H9 (cell line): Measurements from ENCODE around the gene ACTL7B. TPM values are rescaled to one million over a fixed set of nuclear protein-coding genes. Genes with fewer than 3 reads are reported as not detected.

Experiments used
- DNase-seq: peaks from one replicate; pipeline ENCODE4 v3.0.0-alpha.2; 2017
- H2AFZ ChIP-seq: one replicate; pipeline ENCODE4 v1.6.1; 2013; ENCODE audit warnings: mild to moderate bottlenecking, low read length, control low read depth, moderate library complexity
- H2AK5ac ChIP-seq: 2 replicates; pipeline ENCODE4 v1.6.1; 2013; ENCODE audit warnings: low read length, control low read depth, mixed read lengths; ENCODE audit not compliant: insufficient read length
- H2BK120ac ChIP-seq: one replicate; pipeline ENCODE4 v1.6.1; 2013; ENCODE audit warnings: low read depth, mild to moderate bottlenecking, low read length, control low read depth, inconsistent platforms; ENCODE audit not compliant: poor library complexity, severe bottlenecking
- H2BK12ac ChIP-seq: 2 replicates; pipeline ENCODE4 v1.6.1; 2013; ENCODE audit warnings: low read length, control low read depth, mixed read lengths, low read depth; ENCODE audit not compliant: insufficient read length
- H2BK15ac ChIP-seq: 2 replicates; pipeline ENCODE4 v1.6.1; 2013; ENCODE audit warnings: low read depth, low read length, control low read depth
- H2BK20ac ChIP-seq: one replicate; pipeline ENCODE4 v1.6.1; 2013; ENCODE audit warnings: low read depth, mild to moderate bottlenecking, low read length, control low read depth, inconsistent platforms; ENCODE audit not compliant: poor library complexity, severe bottlenecking
- H2BK5ac ChIP-seq: 2 replicates; pipeline ENCODE4 v1.6.1; 2013; ENCODE audit warnings: low read length, control low read depth, mixed read lengths; ENCODE audit not compliant: insufficient read length
- H3K14ac ChIP-seq: 2 replicates; pipeline ENCODE4 v1.6.1; 2013; ENCODE audit warnings: low read length, control low read depth; ENCODE audit not compliant: insufficient read depth
- H3K18ac ChIP-seq: 2 replicates; pipeline ENCODE4 v1.6.1; 2013; ENCODE audit warnings: low read depth, mild to moderate bottlenecking, mixed read lengths, low read length, control low read depth; ENCODE audit not compliant: insufficient read length
- H3K23ac ChIP-seq: 2 replicates; pipeline ENCODE4 v1.6.1; 2013; ENCODE audit warnings: low read length, control low read depth, mixed read lengths, low read depth; ENCODE audit not compliant: insufficient read length
- H3K23me2 ChIP-seq: 2 replicates; pipeline ENCODE4 v1.6.1; 2013; ENCODE audit warnings: low read depth, mild to moderate bottlenecking, mixed read lengths, low read length, control low read depth; ENCODE audit not compliant: insufficient read length, poor library complexity, severe bottlenecking
- H3K27ac ChIP-seq: 2 replicates; pipeline ENCODE4 v1.5.1; 2013; ENCODE audit warnings: low read length, control low read depth, mixed read lengths, low read depth; ENCODE audit not compliant: insufficient read length
- H3K27me3 ChIP-seq: 2 replicates; pipeline ENCODE4 v1.6.1; 2013; ENCODE audit warnings: low read length, control low read depth, inconsistent platforms; ENCODE audit not compliant: insufficient read depth
- H3K4ac ChIP-seq: 2 replicates; pipeline ENCODE4 v1.6.1; 2013; ENCODE audit warnings: low read depth, mild to moderate bottlenecking, control low read depth, inconsistent platforms, low read length, moderate library complexity
- H3K4me1 ChIP-seq: 2 replicates; pipeline ENCODE4 v1.6.1; 2013; ENCODE audit warnings: low read length, control low read depth, inconsistent platforms; ENCODE audit not compliant: insufficient read depth
- H3K4me2 ChIP-seq: 2 replicates; pipeline ENCODE4 v1.6.1; 2013; ENCODE audit warnings: low read length, control low read depth, mixed read lengths; ENCODE audit not compliant: insufficient read length, insufficient read depth
- H3K56ac ChIP-seq: 2 replicates; pipeline ENCODE4 v1.6.1; 2013; ENCODE audit warnings: low read depth, mild to moderate bottlenecking, mixed read lengths, low read length, control low read depth; ENCODE audit not compliant: insufficient read length
- H3K79me1 ChIP-seq: 2 replicates; pipeline ENCODE4 v1.6.1; 2013; ENCODE audit warnings: low read depth, mild to moderate bottlenecking, moderate library complexity, low read length, control low read depth, inconsistent platforms; ENCODE audit not compliant: insufficient read depth, poor library complexity, severe bottlenecking
- H3K79me2 ChIP-seq: 2 replicates; pipeline ENCODE4 v1.6.1; 2013; ENCODE audit warnings: low read length, control low read depth, inconsistent platforms; ENCODE audit not compliant: insufficient read depth
- H3K9ac ChIP-seq: 2 replicates; pipeline ENCODE4 v1.6.1; 2013; ENCODE audit warnings: low read length, control low read depth, mixed read lengths; ENCODE audit not compliant: insufficient read length; ENCODE audit errors: extremely low read depth
- H3K9me3 ChIP-seq: one replicate; pipeline ENCODE4 v1.6.1; 2013; ENCODE audit warnings: low read depth, low read length, inconsistent platforms; ENCODE audit not compliant: control insufficient read depth
- H3T11ph ChIP-seq: one replicate; pipeline ENCODE4 v1.6.1; 2013; ENCODE audit warnings: mild to moderate bottlenecking, low read length, control low read depth, inconsistent platforms
- H4K20me1 ChIP-seq: one replicate; pipeline ENCODE4 v1.6.1; 2013; ENCODE audit not compliant: control insufficient read depth, insufficient read length, insufficient read depth
- H4K5ac ChIP-seq: 2 replicates; pipeline ENCODE4 v1.6.1; 2013; ENCODE audit warnings: low read depth, mild to moderate bottlenecking, mixed read lengths, low read length, control low read depth; ENCODE audit not compliant: insufficient read length
- H4K8ac ChIP-seq: replicated peaks from 2 replicates; pipeline ENCODE4 v1.6.1; 2013; ENCODE audit warnings: low read length, control low read depth, mixed read lengths, low read depth; ENCODE audit not compliant: insufficient read length
- H4K91ac ChIP-seq: 2 replicates; pipeline ENCODE4 v1.6.1; 2013; ENCODE audit warnings: low read depth, mild to moderate bottlenecking, moderate library complexity, mixed read lengths, low read length, control low read depth; ENCODE audit not compliant: insufficient read length
- H3K27ac Mint-ChIP-seq, 3 experiments: 2 replicates in 2 of 3; 3 replicates in 1 of 3; pipeline ENCODE4 v1.8.0; 2020 to 2021; ENCODE audit warnings: mixed read lengths in 3 of 3, mild to moderate bottlenecking in 1 of 3, moderate library complexity in 1 of 3
- H3K27me3 Mint-ChIP-seq: 2 replicates; pipeline ENCODE4 v1.8.0; 2021; ENCODE audit warnings: low read depth, mild to moderate bottlenecking, moderate library complexity, mixed read lengths
- H3K36me3 Mint-ChIP-seq, 3 experiments: 2 replicates in 2 of 3; 3 replicates in 1 of 3; pipeline ENCODE4 v1.8.0; 2020 to 2021; ENCODE audit warnings: low read depth in 3 of 3, mixed read lengths in 3 of 3; ENCODE audit not compliant: insufficient read depth in 1 of 3
- H3K4me1 Mint-ChIP-seq, 2 experiments: 2 replicates each; pipeline ENCODE4 v1.8.0; 2020; ENCODE audit warnings: mixed read lengths in 2 of 2
- H3K4me3 Mint-ChIP-seq, 2 experiments: 2 replicates in 1 of 2; 3 replicates in 1 of 2; pipeline ENCODE4 v1.8.0; 2020 to 2021; ENCODE audit warnings: mild to moderate bottlenecking in 2 of 2, mixed read lengths in 2 of 2, moderate library complexity in 1 of 2
- H3K9me3 Mint-ChIP-seq, 2 experiments: 2 replicates in 1 of 2; 3 replicates in 1 of 2; pipeline ENCODE4 v1.8.0; 2020; ENCODE audit warnings: mild to moderate bottlenecking in 2 of 2, mixed read lengths in 2 of 2, moderate library complexity in 1 of 2
- WGBS: extraction: QIAGEN DNeasy Blood & Tissue Kit; methylation state at CpG from one replicate; pipeline ENCODE4 v1.1.7; 2013; ENCODE audit warnings: missing lambda C conversion rate, low lambda C conversion rate, mixed read lengths; ENCODE audit not compliant: insufficient read length; ENCODE audit errors: extremely low coverage; 5-methylcytosine and 5-hydroxymethylcytosine counted together
- total RNA-seq: library from RNA; stranded (reverse); gene quantifications from 2 replicates; pipeline ENCODE4 v1.2.1, GENCODE V29; 2021
- TF ChIP-seq, protein P1 (sequence below): fragments of 200-600 bp; sonication (generic); conservative IDR thresholded peaks from 3 replicates; pipeline ENCODE4 v1.8.0; 2021; ENCODE audit warnings: antibody characterized with exemption, mild to moderate bottlenecking

The ACTL7B gene
- total RNA-seq, 1 experiment from 2014 or later: 0.09 TPM

DNA sequence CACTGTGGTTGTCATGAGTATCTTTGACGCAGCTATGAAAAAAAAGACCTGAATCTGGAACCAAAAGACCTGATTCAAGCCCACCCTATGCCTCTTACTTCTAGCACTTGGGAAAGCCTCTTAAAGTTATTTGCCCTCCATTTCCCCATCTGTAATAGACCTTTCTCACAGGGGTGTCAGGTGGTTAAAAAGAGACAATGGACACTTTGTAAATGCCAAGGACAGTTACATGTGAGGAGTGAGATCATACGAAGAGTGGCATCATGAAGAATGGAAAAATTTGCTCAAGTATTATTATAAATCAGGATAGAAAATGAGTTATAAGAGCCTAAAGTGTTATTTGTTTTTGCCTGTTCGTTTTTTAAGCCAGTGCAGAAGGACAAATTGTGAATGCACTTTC is 46.5 kb downstream of the ACTL7B start:
- Histone ChIP-seq H3K14ac (no peak overlapping the region), H2AFZ (no peak overlapping the region), H3K79me1 (no peaks in the 10 kb centered on the region), H3K23ac (no peak overlapping the region), H2AK5ac (no peak overlapping the region), H3K27ac (no peak overlapping the region), H3K9ac (no peak overlapping the region), H2BK15ac (no peak overlapping the region), H2BK5ac (no peak overlapping the region), H2BK120ac (no peak overlapping the region), H3K18ac (no peak overlapping the region), H3T11ph (no peak overlapping the region), H2BK12ac (no peak overlapping the region), H2BK20ac (no peak overlapping the region), H4K91ac (no peak overlapping the region), H3K23me2 (no peaks in the 10 kb centered on the region), H4K8ac (no peak overlapping the region), H4K5ac (no peak overlapping the region), H3K56ac (no peak overlapping the region), H3K79me2 (no peaks in the 10 kb centered on the region), H3K4me1 (no peaks in the 10 kb centered on the region), H3K27me3 (no peaks in the 10 kb centered on the region), H3K9me3 (no peaks in the 10 kb centered on the region), H3K4me2 (no peak overlapping the region), H4K20me1 (no peaks in the 10 kb centered on the region), H3K4ac (no peak overlapping the region)
- no peaks in the 10 kb centered on the region for H3K27me3 Mint-ChIP-seq
- no peak overlapping the region for H3K4me3 Mint-ChIP-seq
- H3K27ac Mint-ChIP-seq: no peak overlapping the region
- no peaks in the 10 kb centered on the region; a peak in 1 of 5 replicates for H3K9me3 Mint-ChIP-seq
- no peak for DNase-seq
- TF ChIP-seq, protein P1, sequence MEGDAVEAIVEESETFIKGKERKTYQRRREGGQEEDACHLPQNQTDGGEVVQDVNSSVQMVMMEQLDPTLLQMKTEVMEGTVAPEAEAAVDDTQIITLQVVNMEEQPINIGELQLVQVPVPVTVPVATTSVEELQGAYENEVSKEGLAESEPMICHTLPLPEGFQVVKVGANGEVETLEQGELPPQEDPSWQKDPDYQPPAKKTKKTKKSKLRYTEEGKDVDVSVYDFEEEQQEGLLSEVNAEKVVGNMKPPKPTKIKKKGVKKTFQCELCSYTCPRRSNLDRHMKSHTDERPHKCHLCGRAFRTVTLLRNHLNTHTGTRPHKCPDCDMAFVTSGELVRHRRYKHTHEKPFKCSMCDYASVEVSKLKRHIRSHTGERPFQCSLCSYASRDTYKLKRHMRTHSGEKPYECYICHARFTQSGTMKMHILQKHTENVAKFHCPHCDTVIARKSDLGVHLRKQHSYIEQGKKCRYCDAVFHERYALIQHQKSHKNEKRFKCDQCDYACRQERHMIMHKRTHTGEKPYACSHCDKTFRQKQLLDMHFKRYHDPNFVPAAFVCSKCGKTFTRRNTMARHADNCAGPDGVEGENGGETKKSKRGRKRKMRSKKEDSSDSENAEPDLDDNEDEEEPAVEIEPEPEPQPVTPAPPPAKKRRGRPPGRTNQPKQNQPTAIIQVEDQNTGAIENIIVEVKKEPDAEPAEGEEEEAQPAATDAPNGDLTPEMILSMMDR: no peak
- WGBS: no CpG with 5 or more reads among the region's 3 CpGs
- no peaks in the 10 kb centered on the region for H3K36me3 Mint-ChIP-seq
- peaks cover 6 to 18% of the 10 kb centered on the region in 2 experiments for H3K4me1 Mint-ChIP-seq

Other genes starting within 250 kb of the ACTL7B start
- gene ACTL7A, start 6.3 kb upstream of the ACTL7B start, total RNA-seq: not detected in 2 replicates
- 34.7 and 38.7 TPM in 2 replicates for gene ELP1, start 78.1 kb upstream of the ACTL7B start, total RNA-seq
- 10.9 and 11.7 TPM in 2 replicates for gene ABITRAM, start 78.4 kb upstream of the ACTL7B start, total RNA-seq
- gene CTNNAL1, start 157.5 kb upstream of the ACTL7B start, total RNA-seq: 51.9 and 52.9 TPM in 2 replicates